ENCODE data around the gene FN1.

FN1 gene

DNA sequence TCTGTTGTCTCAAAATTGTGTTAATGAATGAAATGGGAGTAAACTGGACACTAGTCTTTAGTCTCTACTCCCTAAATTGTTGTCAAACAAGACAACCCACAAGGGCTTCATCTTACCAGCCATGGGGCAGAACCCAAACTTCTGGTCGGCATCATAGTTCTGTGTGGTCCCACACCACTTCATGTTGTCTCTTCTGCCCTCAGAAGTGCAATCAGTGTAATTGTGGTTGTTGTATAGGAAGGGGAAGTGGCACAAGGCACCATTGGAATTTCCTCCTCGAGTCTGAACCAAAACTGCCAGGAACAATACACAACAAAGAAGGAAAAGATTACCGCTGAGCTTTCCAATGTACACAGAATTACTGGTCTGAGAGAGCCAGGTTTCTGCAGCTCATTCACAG, 12.6 kb downstream of the FN1 start:
- DNase-seq (ENCODE audit: low read depth): peak; percentile 65
- TF ChIP-seq, protein P1, sequence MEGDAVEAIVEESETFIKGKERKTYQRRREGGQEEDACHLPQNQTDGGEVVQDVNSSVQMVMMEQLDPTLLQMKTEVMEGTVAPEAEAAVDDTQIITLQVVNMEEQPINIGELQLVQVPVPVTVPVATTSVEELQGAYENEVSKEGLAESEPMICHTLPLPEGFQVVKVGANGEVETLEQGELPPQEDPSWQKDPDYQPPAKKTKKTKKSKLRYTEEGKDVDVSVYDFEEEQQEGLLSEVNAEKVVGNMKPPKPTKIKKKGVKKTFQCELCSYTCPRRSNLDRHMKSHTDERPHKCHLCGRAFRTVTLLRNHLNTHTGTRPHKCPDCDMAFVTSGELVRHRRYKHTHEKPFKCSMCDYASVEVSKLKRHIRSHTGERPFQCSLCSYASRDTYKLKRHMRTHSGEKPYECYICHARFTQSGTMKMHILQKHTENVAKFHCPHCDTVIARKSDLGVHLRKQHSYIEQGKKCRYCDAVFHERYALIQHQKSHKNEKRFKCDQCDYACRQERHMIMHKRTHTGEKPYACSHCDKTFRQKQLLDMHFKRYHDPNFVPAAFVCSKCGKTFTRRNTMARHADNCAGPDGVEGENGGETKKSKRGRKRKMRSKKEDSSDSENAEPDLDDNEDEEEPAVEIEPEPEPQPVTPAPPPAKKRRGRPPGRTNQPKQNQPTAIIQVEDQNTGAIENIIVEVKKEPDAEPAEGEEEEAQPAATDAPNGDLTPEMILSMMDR (conservative IDR thresholded peaks at IDR 0.05; ENCODE audit: low read depth, low read length): no peak
- peak overlapping the region; percentile 45 for H3K4me3 ChIP-seq (ENCODE audit: low read depth, low read length)

DNA sequence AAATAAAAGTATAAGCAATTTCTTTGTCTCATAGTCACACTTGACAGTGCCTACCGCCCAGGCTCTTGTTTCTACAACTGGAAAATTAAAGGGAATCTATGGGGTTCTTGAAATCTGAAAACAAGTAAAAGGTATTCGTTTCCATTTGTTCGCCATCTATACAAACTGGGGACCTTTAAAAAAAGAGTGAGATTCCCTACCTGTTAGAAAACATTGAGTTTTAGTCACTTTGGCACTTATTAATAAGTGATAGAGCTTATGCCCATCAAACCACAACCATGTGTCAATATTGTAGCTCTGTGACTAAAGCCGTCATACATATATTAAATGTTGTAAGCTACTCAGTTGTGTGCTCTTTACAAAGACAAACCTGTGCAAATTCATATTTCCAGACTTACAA, 13.2 kb downstream of the FN1 start:
- peak; percentile 61 for DNase-seq (ENCODE audit: low read depth)
- peak overlapping the region; percentile 41 for H3K4me3 ChIP-seq (ENCODE audit: low read depth, low read length)
- TF ChIP-seq, protein P1 (conservative IDR thresholded peaks at IDR 0.05; ENCODE audit: low read depth, low read length): no peak

DNA sequence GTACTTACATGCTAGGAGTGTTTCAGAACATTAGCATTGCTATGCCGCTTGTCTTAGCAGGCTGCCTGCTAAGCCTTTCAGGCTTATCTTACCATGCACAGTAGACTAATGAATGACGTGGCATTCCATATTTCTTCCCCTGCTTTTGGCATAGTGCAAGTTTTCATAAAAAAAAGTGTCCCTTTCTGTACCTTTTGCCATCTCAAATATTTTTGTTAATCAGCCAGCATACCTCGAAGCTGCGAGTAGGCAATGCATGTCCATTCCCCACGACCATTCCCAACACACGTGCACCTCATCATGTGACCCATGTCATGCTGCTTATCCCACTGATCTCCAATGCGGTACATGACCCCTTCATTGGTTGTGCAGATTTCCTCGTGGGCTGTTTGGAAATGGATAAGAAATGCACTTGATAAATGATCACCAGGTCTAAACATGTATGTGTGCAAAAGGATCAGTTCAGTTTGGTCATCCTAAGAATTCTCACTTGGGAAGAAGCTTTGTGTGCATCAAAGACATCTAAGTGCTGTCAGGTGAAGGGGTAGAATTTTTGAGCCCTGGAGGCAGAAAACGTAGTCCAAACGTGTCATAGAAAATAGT, 13.9 kb downstream of the FN1 start:
- TF ChIP-seq, protein P1 (conservative IDR thresholded peaks at IDR 0.05; ENCODE audit: low read depth, low read length): no peak
- peak; percentile 72 for DNase-seq (ENCODE audit: low read depth)
- H3K4me3 ChIP-seq (ENCODE audit: low read depth, low read length): peak overlapping the region; percentile 41

DNA sequence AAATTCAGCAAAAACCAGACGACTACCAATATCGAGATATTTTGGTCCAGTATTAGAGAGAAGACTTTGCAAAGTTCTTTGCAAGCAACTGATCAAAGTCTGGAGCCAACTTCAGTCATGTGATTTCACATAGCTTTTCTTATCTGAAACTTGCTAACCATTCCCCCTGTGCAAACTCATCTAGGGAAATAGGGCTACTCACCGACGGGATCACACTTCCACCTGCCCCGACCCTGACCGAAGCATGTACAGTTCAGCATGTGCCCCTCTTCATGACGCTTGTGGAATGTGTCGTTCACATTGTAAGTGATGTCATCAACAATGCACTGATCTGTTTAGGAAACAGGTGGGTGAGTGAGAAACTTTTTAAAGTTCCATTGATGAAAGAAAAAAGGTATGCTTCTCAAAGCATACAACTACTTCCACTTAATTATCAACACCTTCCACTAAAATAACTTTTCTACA, 15.4 kb downstream of the FN1 start:
- peak overlapping the region; percentile 40 for H3K4me3 ChIP-seq (ENCODE audit: low read depth, low read length)
- TF ChIP-seq, protein P1 (conservative IDR thresholded peaks at IDR 0.05; ENCODE audit: low read depth, low read length): no peak
- peak; percentile 72 for DNase-seq (ENCODE audit: low read depth)

DNA sequence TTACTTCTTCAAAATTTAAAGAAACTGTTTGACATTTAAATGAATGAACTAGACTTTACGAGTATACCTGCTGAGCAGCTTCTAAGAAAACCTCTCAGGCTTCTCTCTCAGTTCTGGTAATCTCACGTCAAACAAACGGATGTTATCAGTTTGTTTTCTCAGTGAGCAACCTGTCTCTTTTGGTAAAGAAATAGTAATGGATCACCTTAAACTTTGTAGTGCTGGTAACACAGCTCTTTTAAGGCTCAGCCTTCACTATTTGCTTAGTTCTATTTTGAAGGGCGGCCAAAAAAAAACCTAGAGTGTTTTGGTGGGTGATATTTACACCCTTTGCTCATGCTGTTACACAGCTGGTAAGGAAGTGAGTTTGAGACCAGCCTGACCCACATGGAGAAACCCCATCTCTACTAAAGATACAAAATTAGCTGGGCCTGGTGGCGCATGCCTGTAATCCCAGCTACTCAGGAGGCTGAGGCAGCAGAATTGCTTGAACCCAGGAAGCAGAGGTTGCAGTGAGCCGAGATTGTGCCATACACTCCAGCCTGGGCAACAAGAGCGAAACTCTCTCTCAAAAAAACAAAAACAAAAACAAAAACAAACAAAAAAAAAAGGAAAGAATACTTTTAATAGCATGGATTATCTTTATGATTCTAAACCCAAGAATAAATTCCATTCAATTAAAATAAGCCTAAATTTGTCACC, 15.9 kb downstream of the FN1 start:
- H3K4me3 ChIP-seq (ENCODE audit: low read depth, low read length): peak overlapping the region; percentile 40
- TF ChIP-seq, protein P1 (conservative IDR thresholded peaks at IDR 0.05; ENCODE audit: low read depth, low read length): no peak
- DNase-seq (ENCODE audit: low read depth): peak; percentile 44

DNA sequence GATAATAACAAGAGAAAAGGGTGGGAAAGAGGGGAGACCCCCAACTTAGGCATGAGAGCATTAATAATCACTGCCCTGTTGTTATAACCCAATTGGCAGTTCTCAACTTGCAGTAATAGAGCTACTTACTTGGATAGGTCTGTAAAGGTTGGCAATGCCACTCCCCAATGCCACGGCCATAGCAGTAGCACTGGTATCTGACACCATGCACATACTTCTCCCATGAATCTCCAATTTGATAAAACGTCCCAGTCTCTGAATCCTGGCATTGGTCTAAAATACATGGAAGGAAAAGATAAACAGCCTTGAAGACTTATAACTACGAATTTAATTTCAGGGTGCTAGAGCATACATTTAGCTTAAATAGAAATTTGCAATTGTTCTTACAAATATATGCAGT, 16.8 kb downstream of the FN1 start:
- DNase-seq (ENCODE audit: low read depth): peak; percentile 59
- TF ChIP-seq, protein P1 (conservative IDR thresholded peaks at IDR 0.05; ENCODE audit: low read depth, low read length): no peak
- peak overlapping the region; percentile 34 for H3K4me3 ChIP-seq (ENCODE audit: low read depth, low read length)

Data from choroid plexus epithelial cell (primary cell).